ENCODE measurements around the gene H3-3A.

DNA sequence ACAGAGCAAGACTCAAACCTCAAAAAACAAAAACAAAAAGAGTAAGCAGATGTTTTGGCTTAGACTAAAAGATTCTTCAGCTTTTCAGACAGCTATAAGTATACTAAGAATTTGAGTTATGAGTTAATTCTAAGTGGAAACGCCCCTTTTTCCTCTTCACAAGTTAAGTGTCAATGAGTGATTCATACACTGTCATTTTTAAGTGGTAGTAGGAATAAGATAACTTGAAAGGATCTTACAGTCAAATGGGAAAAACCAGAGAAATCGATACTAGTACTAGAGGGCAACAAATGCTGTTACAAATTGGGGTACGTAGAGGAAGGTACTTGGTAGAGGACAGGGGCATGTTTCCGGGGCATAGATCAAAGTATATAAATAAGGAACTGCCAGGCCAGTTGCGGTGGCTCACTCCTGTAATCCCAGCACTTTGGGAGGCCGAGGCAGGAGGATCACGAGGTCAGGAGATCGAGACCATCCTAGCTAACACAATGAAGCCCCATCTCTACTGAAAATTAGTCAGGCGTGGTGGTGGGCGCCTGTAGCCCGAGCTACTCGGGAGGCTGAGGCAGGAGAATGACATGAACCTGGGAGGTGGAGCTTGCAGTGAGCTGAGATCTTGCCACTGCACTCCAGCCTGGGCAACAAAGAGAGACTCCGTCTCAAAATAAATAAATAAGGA lies 7.4 kb downstream of the H3-3A start:
- TF ChIP-seq, protein P1, sequence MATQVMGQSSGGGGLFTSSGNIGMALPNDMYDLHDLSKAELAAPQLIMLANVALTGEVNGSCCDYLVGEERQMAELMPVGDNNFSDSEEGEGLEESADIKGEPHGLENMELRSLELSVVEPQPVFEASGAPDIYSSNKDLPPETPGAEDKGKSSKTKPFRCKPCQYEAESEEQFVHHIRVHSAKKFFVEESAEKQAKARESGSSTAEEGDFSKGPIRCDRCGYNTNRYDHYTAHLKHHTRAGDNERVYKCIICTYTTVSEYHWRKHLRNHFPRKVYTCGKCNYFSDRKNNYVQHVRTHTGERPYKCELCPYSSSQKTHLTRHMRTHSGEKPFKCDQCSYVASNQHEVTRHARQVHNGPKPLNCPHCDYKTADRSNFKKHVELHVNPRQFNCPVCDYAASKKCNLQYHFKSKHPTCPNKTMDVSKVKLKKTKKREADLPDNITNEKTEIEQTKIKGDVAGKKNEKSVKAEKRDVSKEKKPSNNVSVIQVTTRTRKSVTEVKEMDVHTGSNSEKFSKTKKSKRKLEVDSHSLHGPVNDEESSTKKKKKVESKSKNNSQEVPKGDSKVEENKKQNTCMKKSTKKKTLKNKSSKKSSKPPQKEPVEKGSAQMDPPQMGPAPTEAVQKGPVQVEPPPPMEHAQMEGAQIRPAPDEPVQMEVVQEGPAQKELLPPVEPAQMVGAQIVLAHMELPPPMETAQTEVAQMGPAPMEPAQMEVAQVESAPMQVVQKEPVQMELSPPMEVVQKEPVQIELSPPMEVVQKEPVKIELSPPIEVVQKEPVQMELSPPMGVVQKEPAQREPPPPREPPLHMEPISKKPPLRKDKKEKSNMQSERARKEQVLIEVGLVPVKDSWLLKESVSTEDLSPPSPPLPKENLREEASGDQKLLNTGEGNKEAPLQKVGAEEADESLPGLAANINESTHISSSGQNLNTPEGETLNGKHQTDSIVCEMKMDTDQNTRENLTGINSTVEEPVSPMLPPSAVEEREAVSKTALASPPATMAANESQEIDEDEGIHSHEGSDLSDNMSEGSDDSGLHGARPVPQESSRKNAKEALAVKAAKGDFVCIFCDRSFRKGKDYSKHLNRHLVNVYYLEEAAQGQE (IDR thresholded peaks at IDR 0.05; ENCODE audit: insufficient read depth in 1 of 2, low read depth in 2 of 2, low read length in 2 of 2), result no peak
- TF ChIP-seq SIN3A (IDR thresholded peaks at IDR 0.05; ENCODE audit: borderline replicate concordance, insufficient read depth, low read length) (no peak), POLR2AphosphoS5 (IDR thresholded peaks at IDR 0.05; ENCODE audit: low read depth, low read length) (no peak), TAF1 (IDR thresholded peaks at IDR 0.05; ENCODE audit: borderline replicate concordance, insufficient read depth, low read length) (no peak), FOXP2 (optimal IDR thresholded peaks at IDR 0.05; ENCODE audit: borderline replicate concordance, extremely low read depth, extremely low read length, insufficient read depth) (no peak)

Measured in PFSK-1 (cell line).